ENCODE results near the gene NEO1.
"Not testable (repeated sequence)": the region's sequence is repeated elsewhere in the genome, so short reads cannot be mapped to it uniquely, and the experiment has no call there.

The NEO1 gene

DNA sequence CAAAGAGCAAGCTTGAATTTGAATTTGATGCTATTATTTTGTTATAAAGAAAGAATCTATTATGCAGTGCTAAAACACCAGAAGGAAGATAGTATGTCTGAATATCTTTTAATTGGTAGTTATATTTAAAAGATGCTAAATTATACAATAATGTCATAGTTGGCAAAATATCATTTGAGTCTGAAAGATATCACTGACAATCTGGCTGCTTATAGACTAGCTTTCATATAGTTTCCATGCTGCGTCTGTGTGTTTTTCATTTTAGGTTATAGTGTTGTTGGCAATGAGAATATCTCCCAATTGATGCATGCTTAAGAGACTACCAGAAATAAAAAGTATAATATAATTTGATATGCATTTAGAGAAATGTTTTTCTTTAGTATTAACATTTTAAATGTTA is 142.9 kb downstream of the NEO1 start:
- no peak for DNase-seq

DNA sequence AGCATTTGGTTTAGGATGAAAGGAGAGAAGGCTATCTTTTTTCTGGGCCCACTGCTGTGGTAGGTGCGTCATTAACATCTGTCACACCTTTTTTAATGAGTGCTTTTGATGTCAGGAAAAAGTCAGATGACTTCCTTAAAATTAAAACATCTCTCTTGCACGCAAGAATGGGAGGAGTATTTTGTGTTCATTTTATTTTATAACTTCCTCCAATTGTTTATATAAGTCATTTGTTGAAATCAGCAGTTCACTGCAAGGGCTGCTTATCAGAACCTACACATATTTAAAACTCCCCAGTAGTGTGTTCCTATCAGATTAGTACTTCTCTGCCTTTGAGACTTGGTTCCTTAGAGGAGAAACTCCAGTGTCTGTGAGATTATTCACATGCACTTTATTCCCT is 143.8 kb downstream of the NEO1 start:
- no peak for DNase-seq

DNA sequence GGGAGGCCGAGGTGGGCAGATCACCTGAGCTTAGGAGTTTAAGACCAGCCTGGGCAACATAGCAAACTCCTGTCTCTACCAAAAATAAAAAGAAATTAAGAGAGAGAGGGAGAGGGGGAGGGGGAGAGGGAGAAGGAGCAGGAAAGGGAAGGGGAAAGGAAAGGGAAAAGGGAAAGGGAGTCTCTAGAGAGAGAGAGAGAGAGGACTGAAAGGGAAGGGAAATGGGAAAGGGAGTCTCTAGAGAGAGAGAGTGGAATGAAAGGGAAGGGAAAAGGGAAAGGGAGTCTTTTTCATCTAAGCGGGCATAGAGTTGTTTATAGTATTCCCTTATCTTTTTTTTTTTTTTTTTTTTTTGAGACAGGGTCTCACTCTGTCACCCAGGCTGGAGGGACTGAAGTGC is 148.1 kb downstream of the NEO1 start:
- DNase-seq: no peak

DNA sequence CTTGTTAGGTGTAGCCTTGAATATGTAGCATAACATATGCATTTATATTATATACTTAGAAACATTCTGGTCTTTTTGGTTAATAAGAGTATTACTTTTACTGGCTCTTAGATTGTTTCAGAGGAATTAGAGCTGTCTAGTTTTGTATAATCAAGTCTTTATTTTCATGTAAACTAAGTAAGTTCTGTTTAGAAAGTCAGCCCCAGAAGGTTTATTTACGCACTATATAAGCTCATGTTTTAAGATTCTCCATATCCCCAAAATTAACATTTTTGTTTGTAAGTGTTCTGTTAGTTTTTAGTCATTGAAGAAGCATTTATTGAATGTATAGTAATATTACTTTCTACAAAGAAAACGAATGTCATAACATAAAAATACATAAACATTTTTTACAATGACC is 158.4 kb downstream of the NEO1 start:
- no peak for DNase-seq

DNA sequence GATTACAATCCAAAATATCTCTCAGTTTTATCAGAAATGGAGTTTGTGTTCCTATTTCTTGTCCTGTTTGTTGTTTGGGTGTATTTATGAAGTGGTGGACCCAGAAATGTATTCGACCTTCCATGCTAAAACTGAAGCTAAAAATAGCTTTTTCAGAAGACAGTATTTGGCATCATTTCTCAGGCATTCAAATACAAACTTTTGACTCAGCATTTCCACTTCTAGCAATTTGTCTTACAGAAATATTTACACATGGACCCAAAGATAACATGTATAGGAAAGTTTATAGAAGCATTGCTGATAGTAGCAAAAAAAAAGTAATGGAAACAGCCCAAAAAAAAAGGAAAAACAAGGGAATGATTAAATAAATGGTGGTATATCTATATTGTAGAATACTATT is 160.2 kb downstream of the NEO1 start:
- DNase-seq: no peak

DNA sequence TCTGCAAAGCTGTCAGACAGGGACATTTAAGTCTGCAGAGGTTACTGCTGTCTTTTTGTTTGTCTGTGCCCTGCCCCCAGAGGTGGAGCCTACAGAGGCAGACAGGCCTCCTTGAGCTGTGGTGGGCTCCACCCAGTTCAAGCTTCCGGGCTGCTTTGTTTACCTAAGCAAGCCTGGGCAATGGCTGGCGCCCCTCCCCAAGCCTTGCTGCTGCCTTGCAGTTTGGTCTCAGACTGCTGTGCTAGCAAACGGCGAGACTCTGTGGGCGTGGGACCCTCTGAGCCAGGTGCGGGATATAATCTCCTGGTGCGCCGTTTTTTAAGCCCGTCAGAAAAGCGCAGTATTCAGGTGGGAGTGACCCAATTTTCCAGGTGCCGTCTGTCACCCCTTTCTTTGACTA is 169.2 kb downstream of the NEO1 start:
- not testable (repeated sequence) for DNase-seq

DNA sequence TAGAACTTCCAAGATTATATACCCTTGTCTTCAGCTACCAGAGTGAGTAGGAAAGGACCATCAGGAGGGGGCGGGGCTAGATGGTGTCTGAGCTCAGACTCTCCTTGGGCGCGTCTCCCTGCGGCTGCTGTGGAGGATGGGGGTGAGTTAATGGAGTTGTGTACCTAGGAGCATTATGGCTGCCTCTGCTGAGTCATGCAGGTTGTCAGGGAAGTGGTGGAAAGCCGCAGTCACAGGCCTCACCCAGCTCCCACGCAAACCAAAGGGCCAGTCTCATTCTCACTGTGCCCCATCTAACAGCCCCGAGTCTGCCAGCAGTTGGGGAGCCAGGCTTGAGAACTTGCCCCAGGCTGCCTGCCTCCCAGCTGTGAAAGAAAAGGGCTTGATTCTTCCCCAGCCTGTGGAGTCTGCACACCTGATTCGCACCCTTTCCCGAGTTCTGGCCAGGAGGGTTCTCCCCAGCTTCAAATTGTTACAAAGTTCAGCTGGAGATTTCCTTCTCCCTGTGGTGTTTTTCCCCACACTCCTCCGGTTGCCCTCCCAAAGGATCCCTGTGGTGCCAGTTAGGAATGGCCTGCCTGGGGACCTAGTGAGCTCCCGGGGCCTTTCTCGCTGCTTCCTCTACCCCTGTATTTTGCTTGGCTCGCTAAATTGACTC is 173.2 kb downstream of the NEO1 start:
- DNase-seq: no peak

DNA sequence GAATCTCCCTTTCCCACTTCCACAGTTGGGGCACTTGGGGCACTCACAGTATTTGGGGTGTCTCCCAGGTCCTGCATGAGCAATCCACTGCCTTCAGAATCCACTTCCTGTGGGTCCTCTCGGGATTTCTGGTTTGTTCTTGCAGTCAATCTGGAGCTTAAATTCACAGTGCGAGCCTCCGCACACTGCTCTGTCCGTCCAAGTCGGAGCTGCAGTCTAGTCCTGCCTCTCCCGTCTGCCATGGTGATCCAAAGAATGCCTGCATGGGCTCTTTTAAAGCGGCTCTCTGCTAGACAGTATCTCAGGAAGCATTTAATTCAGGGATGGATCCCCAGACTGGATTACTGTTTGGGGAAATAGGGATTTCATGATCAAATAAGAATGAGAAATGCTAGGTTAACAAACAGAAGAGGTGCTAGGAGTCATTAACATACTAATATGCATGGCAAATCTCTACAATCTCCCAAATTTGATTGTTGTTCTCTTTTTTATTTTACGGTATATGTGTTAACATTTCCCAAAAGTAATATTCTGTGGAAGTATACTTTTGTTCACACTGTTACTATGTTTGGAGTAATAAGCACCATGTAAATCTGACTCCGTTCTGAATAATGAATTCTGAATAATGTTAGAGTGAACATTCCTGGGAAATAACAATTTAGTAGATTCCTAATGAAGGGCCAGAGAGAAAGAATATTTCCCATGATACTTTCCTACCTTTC is 174.0 kb downstream of the NEO1 start:
- DNase-seq: peak in 5 of 51 donors; percentile 6 to 25 (median 10)

DNA sequence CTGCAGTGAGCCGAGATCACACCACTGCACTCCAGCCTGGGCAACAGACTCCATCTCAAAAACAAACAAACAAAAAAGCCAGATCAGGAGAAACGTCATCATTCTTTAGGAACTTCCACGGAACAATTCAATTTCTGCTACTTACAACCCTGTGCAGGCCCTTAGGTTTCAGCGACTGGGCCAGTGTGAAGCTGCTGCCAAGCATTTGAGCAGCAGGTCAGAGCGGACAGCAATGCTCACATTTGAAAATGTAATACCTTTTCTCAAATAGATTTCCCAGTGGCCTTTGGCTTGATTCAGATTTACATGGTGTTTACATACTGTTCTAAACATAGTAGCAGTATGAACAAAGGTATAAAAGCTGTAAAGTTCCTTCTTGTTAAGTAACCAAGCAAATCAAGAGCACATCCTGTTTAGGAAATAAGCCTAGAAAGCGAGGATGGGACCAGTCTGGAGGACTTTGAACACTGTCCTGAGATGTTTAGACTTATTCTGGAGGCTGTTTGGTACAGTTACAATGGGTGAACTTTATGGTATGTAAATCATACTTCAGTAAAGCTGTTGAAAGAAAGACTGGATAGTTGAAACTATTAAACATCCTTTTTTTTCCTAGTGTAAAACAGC is 175.3 kb downstream of the NEO1 start:
- no peak for DNase-seq

DNA sequence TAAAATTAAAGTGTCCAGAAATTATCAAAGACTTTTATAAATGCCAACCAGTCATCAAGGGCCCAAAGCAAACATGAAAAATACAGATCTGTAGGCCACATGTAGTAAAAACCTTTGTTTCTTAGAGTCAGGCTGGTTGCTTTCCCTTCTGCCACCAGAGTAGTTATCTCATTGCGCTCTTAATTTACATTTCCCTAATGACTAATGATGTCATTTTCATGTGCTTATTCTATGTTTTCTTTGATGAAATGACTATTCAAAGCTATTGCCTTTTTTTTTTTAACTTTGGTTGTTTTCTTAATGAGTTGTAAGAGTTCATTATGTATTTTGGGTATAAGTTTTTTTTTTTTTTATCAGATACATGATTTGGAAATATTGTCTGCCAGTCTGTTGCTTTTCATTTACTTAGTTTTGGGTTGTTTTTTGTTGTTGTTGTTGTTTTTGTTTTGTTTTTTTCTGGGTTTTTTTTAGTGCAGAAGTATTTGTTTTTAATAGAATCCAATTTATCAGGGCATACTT is 175.9 kb downstream of the NEO1 start:
- DNase-seq: no peak

DNA sequence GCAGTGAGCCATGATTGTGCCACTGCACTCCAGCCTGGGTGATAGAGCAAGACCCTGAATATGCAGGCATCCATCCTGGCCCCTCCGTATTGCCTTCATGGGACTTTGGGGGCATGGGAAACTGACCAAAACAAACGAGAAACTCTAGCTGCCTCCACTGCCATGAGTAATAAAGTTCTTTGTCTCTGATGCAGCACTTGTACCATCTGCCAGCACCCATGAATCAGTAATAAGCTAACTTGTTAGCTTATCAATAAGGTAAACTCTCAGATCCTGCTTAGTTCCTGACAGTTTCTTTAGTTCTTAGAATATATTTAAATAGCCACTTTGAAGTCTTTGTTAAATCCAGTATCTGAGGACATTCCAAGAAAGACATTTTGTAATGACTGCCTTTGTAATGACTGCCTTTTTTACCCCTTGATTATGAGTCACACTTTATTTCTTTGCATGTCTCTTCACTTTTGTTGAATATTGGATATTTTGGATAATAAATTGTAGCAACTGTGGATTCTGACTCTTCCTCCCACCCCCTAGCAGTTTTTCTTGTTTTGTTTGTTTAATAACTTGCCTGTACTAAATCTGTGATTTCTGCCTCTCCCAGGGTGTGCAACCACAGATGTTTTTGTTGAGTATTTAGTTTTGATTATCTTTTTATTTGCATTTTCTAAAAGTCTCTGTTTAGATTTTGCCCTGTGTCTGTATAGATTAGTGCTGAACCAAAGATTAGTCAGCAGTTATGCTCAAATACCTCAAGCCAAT is 179.6 kb downstream of the NEO1 start:
- DNase-seq: no peak

DNA sequence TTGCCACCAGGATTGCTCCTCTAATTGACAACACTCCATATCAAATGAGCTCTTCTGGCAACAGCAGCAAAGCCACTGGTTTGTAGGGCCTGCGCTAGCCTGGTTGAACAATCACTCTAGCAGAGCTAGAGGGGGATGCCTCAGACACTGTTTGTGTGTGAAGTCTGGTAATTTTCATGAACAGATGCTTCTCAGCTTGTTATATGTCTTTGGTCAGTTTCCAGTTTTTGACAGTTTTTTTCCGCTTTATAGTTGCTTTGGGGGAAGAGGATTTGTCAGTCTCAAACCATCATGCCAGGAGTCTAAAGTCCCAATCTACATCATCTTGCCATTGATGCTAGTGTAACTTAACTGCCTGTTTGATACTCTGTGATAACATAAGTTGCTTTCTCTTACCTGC is 180.5 kb downstream of the NEO1 start:
- no peak for DNase-seq

DNA sequence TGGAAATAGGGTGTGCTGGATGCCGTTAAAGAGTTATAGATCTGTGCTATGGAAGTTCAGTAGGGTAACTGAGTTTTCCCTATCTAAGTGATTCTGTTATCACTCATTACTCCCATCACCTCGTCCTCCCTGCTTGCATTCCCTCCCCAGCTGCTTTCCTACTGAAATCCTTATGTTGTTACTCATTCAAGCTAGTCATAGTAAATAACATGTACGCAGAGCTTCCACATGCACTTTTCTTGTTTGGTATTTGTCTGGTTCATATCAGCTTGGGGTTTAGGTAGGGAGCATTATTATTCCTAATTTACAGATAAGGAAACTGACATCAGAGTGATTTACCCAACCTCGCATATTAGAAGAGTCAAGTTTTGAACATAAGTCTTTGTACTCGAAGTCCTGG is 181.4 kb downstream of the NEO1 start:
- DNase-seq: no peak

DNA sequence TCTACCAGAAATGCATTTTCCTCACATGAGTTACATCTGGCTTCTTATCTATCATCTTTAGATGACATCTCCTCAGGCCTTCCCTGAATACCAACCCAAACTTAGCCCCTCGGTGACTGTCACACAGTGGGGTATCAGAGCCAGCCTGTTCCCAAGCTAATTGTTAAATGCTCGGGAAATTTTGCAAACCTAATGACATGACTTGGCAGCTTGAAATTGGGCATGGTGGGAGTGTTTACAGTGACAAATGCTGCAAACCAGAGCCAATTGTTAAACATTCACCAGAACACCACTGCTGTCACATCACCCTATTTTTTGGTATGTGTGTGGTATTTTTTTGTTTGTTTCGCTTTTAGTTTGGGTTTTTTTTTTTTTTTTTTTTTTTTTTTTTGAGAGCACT is 185.6 kb downstream of the NEO1 start:
- DNase-seq: no peak

DNA sequence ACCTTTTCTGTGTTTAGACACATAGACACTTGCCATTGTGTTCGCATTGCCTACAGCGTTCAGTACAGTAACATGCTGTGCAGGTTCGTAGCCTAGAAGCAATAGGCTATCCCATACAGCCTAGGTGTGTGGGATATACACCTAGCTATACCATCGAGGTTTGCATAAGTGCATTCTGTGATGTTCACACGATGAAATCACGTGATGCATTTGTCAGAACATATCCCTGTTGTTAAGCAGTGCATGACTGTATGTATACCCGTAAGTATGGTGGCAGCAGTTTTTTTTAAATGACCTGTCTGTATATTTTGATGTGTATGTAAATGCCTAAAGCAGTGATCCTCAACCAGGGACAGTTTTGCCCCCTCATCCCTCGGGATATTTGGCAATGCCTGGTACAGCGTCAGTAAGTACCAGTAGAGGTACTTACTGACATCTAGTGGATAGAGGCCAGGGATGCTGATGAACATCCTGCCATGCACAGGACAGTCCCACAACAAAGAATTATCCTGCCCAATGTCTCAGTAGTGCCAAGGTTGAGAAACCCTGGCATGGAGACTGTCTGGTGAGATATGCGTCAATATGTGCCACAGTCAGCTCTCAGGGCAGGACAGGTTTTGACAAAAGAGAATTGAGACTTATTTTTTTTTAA is 187.4 kb downstream of the NEO1 start:
- no peak for DNase-seq

DNA sequence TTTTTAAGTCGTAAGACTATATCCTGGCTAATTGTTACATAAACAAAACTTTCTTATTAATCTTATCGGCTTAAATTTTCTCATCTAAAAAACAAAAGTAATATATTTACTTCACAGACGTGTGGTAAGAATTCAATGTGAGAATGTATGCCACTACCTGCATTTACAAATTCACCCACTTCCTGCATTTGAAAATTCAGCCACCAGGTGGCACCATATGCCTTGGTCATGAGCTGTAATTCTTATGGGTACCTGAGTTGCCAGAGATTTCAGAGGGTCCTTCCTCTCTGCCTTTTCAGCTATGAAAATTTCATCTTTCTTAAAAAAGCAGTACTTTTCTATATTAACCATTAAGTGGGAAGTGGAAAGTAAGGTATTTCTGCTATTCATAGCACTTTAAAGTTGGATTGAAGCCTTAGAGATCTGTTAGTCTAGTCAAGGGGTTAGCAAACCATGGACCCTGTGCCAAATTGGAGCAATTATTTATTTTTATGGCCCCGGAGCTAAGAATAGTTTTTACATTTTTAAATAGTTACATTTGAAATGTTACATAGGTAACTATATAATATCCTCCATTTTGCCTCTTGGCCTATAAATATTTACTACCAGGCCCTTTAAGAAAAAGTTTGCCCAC is 188.7 kb downstream of the NEO1 start:
- DNase-seq: peak in 32 of 51 donors; percentile 2 to 75 (median 36)

DNA sequence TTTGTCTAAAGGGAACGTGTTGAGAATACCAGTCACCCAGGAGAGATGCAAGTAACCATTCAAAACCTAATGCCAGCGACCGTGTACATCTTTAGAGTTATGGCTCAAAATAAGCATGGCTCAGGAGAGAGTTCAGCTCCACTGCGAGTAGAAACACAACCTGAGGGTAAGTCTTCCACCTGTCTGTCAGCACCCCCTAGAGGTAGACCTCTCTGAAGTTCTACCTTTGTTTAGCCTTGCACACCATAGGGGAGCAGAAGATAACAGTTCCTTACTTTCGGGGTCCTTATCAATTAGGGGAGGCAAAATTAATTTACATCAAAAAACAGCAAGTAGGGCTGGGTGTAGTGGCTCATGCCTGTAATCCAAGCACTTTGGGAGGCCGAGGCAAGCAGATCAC is 192.1 kb downstream of the NEO1 start:
- DNase-seq: no peak

DNA sequence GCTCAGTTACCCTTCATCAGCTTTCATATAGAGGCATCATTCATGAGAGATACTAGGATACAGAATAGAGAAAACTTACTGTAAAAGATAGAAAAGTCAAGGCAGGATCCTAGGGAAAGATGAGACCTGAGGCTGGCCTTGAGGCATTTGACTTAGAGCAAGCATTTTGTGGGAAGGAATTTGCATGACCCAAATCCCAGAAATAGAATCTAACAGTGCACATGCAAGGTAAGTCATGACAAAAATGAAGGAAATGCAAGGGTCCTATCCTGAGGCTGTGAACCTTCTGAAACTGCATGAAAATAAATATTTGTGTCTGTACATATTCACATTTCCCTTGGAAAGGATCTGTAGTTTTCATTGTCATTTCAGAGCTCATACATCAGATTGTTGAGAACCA is 194.2 kb downstream of the NEO1 start:
- no peak for DNase-seq

DNA sequence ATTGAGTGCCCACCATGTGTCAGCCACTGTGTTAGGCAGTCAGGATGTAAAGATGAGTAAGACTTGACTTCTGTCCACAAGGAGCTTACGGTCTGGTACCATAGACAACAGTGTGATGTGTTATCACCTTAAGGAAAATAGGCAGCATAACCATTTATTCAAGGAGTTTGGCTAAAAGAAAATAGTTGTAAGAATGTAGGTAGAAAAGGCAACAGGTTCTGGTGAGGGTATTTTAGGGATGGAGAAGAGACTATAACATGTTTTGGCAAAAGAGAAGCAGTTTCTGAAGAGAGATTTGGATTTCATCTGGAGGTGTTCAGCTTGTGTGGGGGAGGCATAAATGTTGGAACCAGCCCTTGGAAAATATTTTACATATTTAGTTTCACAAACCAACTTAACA is 194.6 kb downstream of the NEO1 start:
- no peak for DNase-seq

DNA sequence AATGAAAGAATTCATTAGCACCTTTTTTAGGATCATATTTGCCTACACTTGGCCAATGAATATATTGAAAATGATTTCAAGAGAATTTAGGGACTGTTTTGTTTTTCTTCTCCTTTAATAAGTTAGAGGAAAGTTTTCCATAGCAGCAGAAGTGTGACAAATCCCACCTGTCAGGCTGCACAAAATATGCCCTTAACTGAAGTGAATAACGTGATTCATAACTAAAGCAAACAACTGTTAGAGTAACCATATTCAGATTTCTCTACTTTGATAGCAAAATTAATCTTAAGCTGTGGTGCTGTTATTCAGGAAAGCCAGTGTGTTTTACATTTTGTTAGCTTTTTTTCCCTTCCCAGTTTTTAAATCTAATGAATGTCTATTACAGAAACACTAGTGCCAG is 195.1 kb downstream of the NEO1 start:
- no peak for DNase-seq

DNA sequence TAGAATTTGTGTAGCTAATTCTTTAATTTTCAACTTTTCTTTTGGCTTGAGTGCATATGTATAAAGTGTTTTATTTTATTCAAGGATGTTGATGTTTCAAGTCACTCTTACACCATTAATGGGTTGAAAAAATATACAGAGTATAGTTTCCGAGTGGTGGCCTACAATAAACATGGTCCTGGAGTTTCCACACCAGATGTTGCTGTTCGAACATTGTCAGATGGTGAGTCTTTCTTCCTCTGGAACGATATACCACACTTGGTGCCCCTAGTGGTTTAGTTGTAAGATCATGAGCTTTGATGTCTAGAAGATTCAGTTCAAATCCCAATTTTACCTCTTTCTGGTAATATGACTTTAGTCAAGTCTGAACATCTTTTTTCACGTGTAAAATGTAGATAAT is 197.2 kb downstream of the NEO1 start:
- no peak for DNase-seq
